Stimulated activated CD8-positive, alpha-beta memory T cell treated with anti-CD3 and anti-CD28 coated beads, Interleukin-4, amount 100 ng/mL, for 24 hours (primary cell): ENCODE data around the gene KRI1.
"Not testable (repeated sequence)": the region's sequence is repeated elsewhere in the genome, so short reads cannot be mapped to it uniquely, and the experiment has no call there.

Experiments used
- DNase-seq: peaks from one replicate; pipeline ENCODE4 v3.0.0-alpha.2; 2020; ENCODE audit warnings: low read depth

KRI1 gene

DNA sequence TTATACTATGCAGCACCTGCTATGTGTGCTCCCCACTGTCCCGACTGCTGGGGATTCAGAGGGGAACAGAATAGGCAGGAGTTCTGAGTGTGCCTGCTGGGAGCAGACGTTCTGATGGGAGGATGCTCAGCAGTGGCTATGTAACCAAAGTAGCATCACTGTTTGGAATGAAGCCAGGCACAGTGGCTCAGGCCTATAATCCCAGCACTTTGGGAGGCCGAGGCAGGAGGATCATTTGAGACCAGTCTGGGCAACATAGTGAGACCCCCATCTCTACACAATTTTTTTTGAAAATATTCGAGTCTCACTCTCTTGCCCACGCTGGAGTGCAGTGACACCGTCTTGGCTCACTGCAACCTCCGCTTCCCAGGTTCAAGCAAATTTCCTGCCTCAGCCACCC, 16.1 kb downstream of the KRI1 start:
- no peak for DNase-seq

DNA sequence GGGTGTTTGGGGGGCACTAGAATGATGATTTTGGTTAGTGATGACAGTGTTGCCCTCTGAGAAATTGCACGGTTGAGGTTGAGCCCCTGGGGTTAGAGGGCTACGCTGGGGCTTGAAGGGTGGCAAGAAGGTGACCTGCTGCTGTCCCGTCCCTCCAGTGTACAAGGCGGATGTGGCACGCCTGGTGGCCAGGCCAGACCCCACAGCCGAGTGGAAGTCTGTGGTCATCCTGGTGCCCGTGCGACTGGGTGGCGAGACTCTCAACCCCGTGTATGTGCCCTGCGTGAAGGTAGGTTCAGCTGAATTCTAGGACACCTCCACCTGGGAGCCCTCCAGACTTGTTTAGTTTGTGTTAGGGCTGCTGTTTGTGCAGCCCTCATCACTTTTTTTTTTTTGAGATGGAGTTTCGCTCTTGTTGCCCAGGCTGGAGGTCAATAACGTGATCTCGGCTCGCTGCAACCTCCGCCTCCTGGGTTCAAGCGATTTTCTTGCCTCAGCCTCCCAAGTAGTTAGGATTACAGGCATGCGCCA, 17.0 kb downstream of the KRI1 start:
- no peak for DNase-seq

DNA sequence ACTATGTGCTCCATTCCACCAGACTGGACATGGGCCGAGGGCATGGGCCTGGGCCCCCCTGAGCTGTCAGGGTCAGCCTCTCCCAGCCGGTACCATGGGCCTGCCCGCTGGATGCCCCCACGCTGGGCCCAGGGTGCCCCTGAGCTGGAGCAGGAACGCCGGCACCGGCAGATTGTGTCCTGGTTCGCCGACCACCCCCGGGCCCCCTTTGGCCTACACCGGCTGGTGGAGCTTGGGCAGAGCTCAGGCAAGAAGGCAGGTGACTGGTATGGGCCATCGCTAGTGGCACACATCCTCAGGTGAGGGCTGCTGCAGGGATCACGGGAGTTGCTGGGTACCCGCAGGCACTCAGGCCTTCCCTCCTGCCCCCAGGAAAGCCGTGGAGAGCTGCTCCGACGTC, 19.0 kb downstream of the KRI1 start:
- DNase-seq: no peak

DNA sequence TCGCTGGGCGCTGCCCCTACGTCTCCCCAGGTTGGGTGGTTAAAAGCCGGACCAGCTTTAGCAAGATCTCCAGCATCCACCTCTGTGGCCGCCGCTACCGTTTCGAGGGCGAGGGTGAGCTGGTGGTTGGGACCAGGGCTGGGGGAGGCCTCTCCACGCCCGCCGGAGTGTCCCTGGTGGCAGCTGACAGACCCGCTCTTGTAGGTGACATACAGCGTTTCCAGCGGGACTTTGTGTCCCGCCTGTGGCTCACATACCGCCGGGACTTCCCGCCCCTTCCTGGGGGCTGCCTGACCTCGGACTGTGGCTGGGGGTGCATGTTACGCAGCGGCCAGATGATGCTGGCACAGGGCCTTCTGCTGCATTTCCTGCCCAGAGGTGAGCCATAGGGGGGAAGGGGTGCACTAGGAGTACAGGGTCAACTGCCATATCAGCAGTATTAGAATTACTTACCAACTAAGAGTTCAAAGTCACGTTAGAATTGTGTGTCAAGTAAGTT, 21.0 kb downstream of the KRI1 start:
- DNase-seq: no peak

DNA sequence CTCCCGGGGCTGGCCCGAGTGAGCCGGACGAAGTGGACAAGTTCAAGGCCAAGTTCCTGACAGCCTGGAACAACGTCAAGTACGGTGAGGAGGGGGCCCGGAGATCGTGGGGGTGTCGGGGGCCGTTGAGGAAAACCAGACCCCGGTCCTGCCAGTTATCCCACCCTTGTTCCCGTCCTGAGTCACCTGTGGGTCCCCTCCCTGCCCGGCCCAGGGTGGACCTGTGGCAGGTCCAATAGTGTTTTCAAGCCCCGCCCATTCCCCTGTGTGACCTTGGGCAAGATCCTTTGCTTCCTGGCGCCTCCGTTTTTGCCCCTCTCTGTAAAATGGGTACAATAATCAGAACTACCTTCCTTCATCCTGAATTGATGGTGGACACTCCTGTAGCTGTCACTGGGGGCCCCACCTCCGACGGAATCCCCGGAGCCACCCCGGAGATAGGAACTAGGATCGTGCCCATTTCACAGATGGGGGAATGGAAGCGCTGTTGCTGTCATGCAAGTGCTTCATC, 21.5 kb downstream of the KRI1 start:
- DNase-seq: no peak

DNA sequence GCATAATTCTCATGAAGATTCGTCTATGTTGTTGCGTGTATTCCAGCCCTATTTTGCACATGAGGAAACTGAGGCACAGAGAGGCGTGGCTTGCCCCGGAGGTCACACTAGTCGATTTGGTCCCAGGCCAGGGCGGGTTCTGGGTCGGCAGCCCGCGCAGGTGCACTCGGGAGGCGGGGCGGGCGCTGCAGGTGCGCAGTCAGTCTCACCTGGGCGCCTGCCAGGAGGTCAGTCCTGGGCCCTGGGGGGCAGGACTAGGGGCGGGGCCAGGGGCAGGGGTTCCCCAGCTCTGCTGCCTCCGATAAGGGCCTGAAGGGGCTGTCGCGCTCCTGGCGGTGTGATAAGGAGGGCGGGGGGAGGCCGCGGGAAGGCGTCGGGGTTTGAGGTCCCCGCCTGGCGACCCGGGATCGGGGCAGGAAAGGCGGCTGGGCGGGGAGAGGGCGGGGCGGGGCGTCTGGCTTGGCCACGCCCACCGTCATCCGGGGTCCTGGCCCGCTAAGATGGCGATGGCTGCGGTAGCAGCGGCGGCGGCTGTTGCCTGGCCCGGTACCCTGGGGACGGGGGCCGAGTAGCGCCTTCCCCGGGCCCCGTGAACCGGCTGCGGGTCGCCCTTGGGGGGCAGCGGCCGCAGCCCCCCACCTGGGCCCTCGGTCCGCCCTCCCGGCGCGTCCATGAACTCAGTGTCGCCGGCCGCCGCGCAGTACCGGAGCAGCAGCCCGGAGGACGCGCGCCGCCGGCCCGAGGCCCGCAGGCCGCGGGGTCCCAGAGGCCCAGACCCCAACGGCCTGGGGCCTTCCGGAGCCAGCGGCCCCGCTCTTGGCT, 22.2 kb downstream of the KRI1 start, which contains the start of gene ATG4D:
Gene ATG4D (plus strand): TSS at position 485 of the 822 bp plus-strand sequence. CDS start 187 bp downstream, at position 672.
- DNase-seq: peak; percentile 66

DNA sequence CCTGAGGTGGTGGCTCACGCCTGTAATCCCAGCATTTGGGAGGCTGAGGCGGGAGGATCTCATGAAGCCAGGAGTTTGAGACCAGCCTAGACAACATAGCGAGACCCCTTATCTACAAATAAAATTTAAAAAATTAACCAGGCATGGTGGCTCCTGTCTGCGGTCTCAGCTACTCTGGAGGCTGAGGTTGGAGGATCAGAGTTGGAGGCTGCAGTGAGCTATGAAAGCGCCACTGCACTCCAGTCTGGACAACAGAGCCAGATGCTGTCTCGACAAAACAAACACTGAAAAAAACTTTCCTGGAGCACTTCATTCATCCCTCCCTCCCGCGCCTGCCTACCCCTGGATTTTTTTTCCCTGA, 22.8 kb downstream of the KRI1 start:
- DNase-seq: no peak

DNA sequence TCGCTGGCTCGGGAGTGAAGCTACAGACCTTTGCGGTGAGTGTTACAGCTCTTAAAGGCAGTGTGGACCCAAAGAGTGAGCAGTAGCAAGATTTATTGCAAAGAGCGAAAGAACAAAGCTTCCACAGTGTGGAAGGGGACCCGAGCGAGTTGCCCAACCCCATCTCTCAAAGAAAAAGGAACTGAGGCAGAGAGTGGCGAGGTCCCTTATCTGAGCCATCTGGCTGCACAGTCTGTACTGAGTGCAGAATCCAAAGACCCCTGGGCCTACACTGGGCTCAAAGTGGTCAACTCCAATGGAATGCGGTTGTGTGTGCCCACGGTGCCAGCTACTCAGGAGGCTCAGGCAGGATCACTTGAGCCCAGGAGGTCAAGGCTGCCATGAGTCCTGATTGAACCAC, 26.8 kb downstream of the KRI1 start:
- DNase-seq: not testable (repeated sequence)

DNA sequence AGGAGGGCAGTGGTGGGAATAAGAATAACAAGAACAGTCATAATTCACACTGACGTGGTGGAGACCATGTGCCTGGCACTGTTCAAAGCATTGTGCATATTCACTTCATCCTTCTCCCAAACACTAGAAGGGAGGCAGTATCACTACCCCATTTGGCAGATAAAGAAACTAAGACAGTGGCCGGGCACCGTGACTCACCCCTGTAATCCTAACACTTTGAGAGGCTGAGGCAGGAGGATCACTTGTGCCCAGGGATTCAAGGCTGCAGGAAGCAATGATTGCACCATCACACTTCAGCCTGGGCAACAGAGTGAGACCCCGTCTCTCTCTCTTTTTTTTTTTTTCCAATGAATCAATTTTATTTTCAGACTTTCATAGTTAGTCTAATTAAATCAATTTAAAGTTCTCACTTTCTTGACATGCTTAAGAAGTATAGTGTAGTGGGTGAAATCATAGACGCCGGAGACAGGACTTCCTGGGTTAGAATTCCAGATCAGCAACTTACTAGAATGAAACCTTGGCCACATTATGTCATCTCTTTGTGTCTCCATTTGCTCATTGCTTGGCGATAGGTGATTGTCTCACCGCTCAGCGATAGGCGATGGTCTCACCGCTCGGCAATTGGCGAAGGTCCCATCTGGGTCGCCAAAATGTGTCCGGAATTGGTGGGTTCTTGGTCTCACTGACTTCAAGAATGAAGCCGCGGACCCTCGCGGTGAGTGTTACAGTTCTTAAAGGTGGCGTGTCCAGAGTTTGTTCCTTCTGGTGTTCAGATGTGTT, 27.4 kb downstream of the KRI1 start:
- DNase-seq: no peak

DNA sequence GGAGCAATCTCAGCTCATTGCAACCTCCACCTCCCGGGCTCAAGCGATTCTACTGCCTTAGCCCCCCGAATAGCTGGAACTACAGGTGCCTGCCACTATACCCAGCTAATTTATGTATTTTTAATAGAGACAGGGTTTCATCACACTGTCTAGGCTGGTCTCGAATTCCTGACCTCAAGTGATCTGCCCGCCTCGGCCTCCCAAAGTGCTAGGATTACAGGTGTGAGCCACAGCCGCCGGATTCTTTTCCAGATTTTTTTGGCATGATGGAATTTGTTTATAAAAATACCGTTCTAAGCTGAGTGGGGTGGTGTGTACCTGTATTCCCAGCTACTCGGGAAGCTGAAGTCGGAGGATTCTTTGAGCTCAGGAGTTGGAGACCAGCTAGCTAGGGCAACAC, 28.1 kb downstream of the KRI1 start:
- no peak for DNase-seq

DNA sequence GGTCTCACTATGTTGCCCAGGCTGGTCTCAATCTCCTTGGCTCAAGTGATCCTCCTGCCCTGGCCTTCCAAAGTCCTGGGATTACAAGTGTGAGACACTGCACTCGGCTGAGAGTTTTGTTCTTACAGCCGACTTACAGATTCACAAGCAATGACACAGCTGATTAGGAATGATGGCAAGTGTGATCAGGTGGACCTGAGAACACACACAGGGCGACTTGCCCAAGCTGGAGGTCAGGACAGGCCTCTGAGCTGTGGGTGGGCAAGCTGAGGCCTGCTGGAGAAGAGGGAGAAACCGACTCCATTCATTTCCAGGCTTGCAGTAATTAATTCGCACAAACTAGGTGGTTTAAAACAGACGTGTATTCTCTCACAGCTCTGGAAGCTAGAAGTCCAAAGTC, 30.2 kb downstream of the KRI1 start:
- DNase-seq: no peak

DNA sequence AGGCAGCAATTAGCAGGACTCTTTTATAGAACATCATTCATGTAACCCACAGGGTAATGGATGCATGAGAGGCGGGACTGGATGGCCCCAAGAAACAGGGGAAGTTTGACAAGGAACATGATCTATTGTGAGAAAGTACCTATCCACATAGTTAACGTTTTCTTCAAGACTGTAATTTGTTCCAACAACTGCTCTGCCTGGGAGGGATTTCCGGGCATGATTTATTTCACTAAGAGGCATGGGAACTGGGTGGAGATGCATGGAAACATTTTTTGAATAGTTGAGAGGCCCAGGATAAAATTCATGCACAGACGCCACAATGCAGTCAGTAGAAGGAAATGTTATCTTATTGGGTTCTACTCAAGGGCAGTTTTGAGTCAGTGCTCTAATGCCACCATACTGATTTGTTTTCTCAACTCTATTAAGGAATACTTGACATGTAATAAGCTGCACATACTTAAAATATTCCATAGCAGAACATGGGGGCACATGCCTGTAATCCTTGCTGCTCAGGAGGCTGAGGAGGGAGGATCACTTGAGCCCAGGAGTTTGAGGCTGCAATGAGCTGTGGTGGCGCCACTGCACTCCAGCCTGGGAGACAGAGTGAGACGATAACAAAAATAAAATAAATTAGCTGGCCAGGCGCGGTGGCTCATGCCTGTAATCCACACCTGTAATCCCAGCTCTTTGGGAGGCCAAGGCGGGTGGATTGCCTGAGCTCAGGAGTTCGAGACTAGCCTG, 32.0 kb downstream of the KRI1 start:
- no peak for DNase-seq

DNA sequence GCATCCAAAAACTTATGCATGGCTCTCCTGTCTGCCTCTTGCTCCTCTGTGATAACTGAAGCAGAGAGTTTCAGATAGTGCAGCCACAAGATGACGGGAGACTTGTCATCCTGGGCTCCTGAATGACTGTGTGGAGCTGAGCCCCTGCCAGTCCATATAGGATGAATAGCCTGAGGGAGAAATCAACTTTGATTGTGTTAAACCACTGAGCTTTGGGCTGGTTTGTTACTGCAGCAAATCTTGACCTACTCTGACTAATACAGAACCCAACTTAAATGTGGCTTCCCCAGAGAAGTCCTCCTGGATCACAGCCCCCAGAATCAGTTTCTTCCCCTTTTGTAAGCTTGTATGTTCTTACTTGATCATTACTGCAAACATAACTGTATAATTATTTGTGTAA, 33.4 kb downstream of the KRI1 start:
- DNase-seq: no peak

DNA sequence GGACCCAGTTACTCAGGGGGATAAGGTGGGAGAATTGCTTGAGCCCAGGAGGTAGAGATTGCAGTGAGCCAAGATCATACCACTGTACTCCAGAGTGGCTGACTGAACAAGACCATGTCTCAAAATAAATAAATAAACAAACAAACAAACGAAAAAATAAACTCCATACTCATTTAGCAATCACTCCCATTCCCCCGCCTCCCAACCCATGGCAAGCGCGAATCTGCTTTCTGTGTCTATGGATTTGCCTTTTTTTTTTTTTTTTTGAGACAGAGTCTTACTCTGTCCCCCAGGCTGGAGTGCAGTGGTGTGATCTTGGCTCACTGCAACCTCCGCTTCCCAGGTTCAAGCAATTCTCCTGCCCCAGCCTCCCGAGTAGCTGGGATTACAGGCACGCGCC, 38.9 kb downstream of the KRI1 start:
- not testable (repeated sequence) for DNase-seq

DNA sequence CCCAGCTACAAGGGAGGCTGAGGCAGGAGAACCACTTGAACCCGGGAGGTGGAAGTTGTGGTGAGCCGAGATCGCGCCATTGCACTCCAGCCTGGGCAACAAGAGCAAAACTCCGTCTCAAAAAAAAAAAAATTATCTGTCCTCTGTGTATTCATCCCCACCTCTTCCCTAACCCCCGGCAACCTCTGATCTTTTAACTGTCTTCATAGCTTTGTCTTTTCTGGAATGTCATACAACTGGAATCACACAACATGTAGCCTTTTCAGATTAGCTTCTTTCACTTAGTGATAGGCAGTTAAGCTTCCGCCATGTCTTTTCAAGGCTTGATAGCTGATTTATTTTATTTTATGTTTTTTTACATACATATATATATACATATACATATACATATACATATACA, 40.2 kb downstream of the KRI1 start:
- DNase-seq: no peak

DNA sequence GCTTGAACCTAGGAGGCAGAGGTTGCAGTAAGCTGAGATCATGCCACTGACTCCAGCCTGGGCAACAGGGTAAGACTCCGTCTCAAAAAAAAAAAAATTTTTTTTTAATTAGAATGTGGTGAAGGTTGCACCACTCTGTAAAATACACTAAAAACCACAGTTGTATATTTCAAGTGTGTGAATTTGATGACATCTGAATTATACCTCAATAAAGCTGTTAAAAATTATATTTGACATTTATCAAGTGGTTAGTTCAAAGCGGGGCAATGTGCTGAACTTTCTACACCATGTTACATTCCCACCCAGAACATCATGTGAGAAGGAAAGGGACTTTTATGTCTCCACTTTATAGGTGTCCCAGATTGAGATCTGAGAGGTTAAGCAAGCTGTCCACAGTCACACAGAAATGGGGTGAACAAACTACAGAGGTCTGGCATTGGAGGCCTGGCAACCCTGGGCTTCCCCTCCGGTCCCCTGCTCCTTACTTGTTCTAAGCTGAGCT, 42.6 kb downstream of the KRI1 start:
- DNase-seq: no peak

DNA sequence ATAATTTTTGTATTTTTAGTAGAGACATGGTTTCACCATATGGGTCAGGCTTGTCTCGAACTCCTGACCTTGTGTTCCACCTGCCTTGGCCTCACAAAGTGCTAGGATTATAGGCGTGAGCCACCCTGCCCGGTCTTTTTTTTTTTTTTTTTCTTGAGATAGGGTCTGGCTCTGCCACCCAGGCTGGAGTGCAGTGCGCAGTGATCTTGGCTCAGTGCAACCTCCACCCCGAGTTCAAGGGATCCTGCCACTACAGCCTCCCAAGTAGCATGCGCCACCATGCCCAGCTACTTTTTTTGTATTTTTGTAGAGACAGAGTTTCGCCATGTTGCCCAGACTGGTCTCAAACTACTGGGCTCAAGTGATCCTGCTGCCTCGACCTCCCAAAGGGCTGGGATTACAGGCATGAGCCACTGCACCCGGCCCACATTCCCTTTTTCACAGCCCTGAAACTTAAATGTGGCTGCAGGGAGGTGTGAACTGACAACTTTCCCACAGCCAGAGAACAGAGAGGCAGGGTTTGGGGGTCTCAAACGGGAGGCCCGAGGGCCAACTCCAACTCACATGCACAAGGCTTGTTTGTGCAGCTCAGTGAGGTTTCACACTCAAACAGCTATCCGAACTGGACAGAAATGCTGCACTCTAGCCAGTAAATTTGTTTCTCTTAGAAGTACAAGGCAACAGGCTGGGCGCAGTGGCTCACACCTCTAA, 44.2 kb downstream of the KRI1 start:
- no peak for DNase-seq

DNA sequence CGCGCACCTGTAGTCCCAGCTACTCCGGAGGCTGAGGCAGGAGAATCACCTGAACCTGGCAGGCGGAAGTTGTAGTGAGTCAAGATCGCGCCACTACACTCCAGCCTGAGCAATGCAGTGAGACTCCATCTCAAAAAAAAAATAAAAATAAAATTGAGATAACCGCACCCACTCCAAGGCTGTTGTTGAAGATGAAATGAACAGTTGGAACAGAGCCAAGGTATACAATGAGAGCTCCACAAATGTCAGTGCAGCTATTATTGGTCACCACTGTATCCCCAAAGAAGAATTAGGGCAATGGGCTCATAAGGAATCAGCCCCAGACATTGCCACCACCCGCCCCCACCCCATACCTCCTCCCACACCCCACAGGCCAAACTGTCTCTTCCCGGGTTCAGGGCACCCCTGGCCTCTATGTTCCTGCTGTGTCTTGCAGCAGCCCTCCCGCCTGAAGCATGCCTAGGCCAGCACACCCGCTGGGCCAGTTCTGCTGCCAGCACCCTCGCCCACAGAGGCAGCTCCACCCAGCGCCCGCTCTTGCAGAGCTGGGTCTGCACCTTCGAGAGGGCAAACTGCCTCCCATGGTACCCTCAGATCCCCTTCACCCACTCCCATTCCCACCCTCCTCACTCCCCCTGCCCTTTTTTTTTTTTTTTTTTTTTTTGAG, 45.0 kb downstream of the KRI1 start:
- DNase-seq: no peak

DNA sequence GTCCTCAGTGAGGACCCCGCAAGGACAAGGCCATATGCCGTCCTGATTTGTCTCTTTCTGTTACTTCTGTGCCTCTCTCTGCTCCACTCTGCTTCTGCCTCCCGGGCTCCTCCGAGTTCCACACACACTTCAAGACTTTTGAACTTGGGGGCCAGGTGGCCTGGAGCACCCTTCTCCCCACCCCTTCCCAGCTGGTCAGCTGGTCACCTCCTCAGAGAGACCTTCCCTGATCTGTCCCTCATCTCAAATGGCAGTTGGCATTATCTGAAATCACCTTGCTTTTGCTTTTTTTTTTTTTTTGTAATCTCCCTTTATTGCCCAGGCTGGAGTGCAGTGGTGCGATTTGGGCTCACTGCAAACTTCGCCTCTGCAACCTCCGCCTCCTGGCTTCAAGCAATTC, 46.4 kb downstream of the KRI1 start:
- no peak for DNase-seq

DNA sequence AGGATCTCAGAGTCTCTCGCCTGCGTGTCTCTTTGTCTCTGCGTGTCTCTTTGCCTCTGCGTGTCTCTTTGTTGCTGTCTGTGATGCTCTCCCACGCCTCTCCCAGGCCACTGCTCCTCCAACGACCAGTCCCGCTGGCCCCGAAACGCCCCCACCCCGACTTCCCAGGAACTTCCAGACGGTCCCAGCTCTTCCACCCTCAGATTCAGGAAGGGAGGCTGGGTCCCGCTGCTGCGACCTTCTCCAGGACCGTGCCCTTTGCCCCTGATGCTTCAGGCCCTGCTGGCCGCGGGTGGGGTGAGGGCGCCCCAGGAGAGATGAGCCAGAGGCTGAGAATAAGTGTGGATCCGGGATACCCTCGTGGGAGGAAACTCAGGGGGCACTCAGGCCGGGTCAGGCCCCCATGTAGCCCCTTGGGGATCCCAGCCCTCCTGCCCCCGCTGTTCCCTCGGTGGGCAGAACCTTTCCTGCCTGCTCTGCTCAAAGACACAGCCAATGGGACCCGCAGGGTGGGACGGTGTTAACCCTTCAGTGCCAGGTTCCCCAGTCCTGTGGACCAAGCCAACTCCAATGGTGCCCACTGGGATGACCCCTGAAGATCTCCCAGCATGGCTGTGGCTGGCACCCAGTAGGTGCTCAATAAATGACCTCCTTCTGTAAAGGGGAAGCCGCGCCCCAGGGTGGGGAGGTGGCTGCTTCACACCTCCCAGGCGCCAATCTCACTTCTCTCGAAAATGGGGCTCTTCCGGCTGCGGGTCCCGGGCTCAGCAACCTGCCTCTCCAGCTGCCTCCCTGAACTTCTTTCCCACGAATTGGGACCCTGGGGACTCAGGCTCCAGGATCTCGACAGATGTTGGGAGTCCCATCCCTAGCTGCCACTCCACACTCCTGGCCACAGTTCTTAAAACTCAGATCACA, 47.1 kb downstream of the KRI1 start:
- DNase-seq: no peak
